ENCODE measurements around the gene ZFYVE28. TPM values are rescaled to one million over a fixed set of nuclear protein-coding genes. Genes with fewer than 3 reads are reported as not detected.

The ZFYVE28 gene
- total RNA-seq, 4 donors from 2014 or later = 8.5 to 15.0 (median 11.7) TPM

DNA sequence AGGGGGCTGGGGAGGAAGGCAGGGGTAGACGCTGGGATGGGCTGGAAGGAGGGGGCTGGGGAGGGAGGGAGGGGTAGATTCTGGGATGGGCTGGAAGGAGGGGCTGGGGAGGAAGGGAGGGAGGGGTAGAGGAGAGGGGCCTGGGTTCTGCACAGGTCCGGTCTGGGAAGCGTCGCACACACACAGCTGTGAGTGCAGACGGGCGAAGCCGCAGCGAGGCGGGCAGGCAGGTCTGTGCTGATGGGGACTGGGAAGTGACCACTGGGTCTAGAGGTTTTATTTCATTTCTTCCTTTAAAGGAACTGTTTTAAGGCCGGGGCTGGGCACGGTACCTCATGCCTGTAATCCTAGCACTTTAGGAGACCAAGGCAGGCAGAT lies 87.4 kb downstream of the ZFYVE28 start:
- no peak for TF ChIP-seq CTCF (IDR thresholded peaks at IDR 0.05; ENCODE audit: low read depth)

- TF ChIP-seq CTCF (IDR thresholded peaks at IDR 0.05; ENCODE audit: low read depth) = no peak
These were observed 88.1 kb downstream of the ZFYVE28 start for GRCh38 chr4:2330091-2331042.

DNA sequence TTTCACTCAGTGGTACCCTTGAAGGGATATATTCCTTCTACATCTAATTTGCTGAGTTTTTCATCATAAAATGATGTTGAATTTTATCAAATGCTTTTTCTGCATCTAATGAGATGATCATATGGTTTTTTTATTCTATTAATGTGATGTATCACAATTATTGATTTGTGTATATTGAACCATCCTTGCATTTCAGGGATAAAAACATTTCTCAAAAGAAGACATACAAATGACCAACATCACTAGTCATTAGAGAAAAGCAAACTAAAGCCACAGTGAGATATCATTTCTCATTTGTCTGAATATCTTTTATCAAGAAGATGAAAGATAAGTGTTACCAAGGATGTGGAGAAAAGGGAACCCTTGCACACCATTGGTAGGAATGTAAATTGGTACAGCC lies 90.9 kb downstream of the ZFYVE28 start:
- no peak for TF ChIP-seq CTCF (IDR thresholded peaks at IDR 0.05; ENCODE audit: low read depth)

GRCh38 chr4:2324891-2325290 lies 93.6 kb downstream of the ZFYVE28 start:
- TF ChIP-seq CTCF (IDR thresholded peaks at IDR 0.05; ENCODE audit: low read depth) = no peak

DNA sequence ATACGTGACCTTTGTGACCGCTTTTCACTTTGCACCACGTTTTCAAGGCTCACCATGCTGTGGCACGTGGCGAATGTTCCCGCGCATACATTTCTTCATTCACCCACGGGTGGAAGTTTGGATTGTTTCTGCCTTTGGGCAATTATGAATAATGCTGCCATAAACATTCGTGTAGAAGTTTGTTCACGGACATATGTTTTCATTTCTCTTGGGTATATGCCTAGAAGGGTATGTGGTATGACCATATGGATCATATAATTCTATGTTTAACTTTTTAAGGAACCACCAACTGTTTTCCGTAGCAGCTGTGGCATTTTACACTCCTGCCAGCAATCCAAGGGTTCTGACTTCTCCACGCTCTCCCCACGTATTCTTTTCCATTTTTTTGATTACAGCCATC lies 95.6 kb downstream of the ZFYVE28 start:
- no peak for TF ChIP-seq CTCF (IDR thresholded peaks at IDR 0.05; ENCODE audit: low read depth)

- no peak for TF ChIP-seq CTCF (IDR thresholded peaks at IDR 0.05; ENCODE audit: low read depth)
These were observed 96.2 kb downstream of the ZFYVE28 start for GRCh38 chr4:2322227-2322626.

DNA sequence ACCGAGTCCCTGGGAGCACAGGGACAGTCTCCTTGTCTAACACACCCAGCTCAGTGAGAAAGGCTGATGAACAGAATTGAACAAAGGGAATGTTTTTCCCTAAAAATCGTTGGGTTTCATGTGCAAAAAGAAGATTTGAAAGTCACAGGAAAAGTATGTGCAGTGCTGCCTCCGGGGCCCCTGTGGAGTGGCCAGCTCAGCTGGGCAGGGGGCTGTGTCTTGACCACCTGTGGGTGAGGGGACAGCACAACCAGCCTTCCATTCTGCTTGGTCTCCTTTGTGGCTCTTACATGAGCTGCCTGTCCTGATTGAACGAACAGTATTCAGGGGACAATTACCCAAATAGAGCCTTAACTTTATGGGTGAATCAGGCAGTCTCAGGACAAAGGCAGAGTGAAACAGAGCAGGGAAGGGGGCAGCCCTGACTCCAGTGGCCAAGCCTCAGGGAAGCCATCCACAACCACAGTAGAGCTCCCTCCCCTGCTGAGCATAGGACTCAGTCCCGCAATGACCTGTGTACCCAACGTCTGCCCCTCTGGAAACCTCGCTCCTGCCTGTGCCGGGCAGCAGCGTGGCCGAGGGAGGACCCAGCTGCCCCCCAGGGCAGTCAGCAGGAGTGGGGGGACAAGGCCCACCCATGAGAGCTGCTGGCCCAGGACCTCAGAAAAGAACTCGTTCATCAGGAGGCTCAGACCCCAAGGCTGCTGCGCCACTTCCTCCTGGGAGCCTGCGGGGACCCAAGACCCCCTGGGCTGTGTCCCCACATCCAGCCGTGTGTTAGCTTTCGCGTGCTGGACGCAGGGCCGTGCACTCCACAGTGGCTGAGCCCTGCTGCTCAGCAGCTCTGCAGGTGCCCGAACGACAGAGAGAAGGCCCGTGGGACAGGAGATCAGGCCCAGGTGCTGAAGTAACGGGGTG lies 96.9 kb downstream of the ZFYVE28 start:
- no peak for TF ChIP-seq CTCF (IDR thresholded peaks at IDR 0.05; ENCODE audit: low read depth)
